Tibial nerve (tissue), 4 donors: ENCODE data around the gene ISOC2. TPM values are rescaled to one million over a fixed set of nuclear protein-coding genes. Genes with fewer than 3 reads are reported as not detected.
A peak's percentile ranks its signal among the peaks of the same experiment; 100 is the strongest.

Experiments used
- DNase-seq, 2 donors: peaks; one replicate each; pipeline ENCODE4 v3.0.0-alpha.2; 2019; ENCODE audit warnings: low spot score in 2 of 2
- H3K27ac ChIP-seq, 4 donors: fragments of 200-600 bp; sonication (generic) in 3 of 4; one replicate each; pipeline ENCODE4 v1.5.1; 2017 to 2019; ENCODE audit warnings: mild to moderate bottlenecking in 1 of 4
- H3K27me3 ChIP-seq, 2 donors: fragments of 200-600 bp; sonication (generic) in 1 of 2; one replicate each; pipeline versions ENCODE4 v1.5.1 to v1.6.0; 2017 to 2019
- H3K36me3 ChIP-seq, 3 donors: fragments of 200-600 bp; sonication (generic); one replicate each; pipeline ENCODE4 v1.5.1; 2018 to 2019
- H3K4me1 ChIP-seq, 4 donors: fragments of 200-600 bp; sonication (generic) in 3 of 4; one replicate each; pipeline ENCODE4 v1.5.1; 2017 to 2019
- H3K4me3 ChIP-seq, 4 donors: fragments of 200-600 bp; sonication (generic) in 3 of 4; one replicate each; pipeline ENCODE4 v1.5.1; 2017 to 2019; ENCODE audit warnings: mild to moderate bottlenecking in 1 of 4, moderate library complexity in 1 of 4
- H3K9me3 ChIP-seq, 4 donors: fragments of 200-600 bp; sonication (generic) in 3 of 4; one replicate each; pipeline ENCODE4 v1.5.1; 2017 to 2019
- EP300 ChIP-seq, 2 donors: sonication (generic); formaldehyde crosslinking; IDR thresholded peaks; one replicate each; pipeline ENCODE4 v1.6.1; 2017; ENCODE audit warnings: antibody characterized with exemption in 2 of 2, mild to moderate bottlenecking in 1 of 2
- POLR2A ChIP-seq, 2 donors: fragments of 450-650 bp; IDR thresholded peaks; one replicate each; pipeline ENCODE4 v1.6.1; 2017; ENCODE audit warnings: antibody characterized with exemption in 2 of 2, mild to moderate bottlenecking in 2 of 2, moderate library complexity in 2 of 2
- WGBS, 2 donors: methylation state at CpG; one replicate each; pipeline ENCODE4 v1.1.5; 2018; 5-methylcytosine and 5-hydroxymethylcytosine counted together
- total RNA-seq, 4 donors: library from RNA; depleted of rRNA; stranded (reverse); fragments of >200 nt; gene quantifications; one replicate each; pipeline ENCODE4 v1.1.0, GENCODE V29; 2016
- TF ChIP-seq, protein P1 (sequence below), 5 experiments: fragments of 200-600 bp in 3 of 5; fragments of 450-650 bp in 2 of 5; sonication (generic) in 3 of 5; IDR thresholded peaks; one replicate each; pipeline ENCODE4 v1.5.1; 2016 to 2019; ENCODE audit warnings: antibody characterized with exemption in 5 of 5, mild to moderate bottlenecking in 3 of 5, moderate library complexity in 2 of 5

ISOC2 gene
- total RNA-seq, 4 donors from 2014 or later, result 38.0 to 80.4 (median 65.9) TPM

GRCh38 chr19:55459950-55460657 is 1.3 kb downstream of the ISOC2 start:
- WGBS, 2 donors, result 17 to 18% methylated on average over 16 of the region's 16 CpGs
- no peaks in the 10 kb centered on the region for H3K9me3 ChIP-seq
- H3K4me1 ChIP-seq, result peaks cover 0 to 31% (median 6%) of the 10 kb centered on the region in 4 donors
- TF ChIP-seq EP300 (IDR thresholded peaks at IDR 0.05) (no peak), POLR2A (IDR thresholded peaks at IDR 0.05) (no peak)
- TF ChIP-seq, protein P1, sequence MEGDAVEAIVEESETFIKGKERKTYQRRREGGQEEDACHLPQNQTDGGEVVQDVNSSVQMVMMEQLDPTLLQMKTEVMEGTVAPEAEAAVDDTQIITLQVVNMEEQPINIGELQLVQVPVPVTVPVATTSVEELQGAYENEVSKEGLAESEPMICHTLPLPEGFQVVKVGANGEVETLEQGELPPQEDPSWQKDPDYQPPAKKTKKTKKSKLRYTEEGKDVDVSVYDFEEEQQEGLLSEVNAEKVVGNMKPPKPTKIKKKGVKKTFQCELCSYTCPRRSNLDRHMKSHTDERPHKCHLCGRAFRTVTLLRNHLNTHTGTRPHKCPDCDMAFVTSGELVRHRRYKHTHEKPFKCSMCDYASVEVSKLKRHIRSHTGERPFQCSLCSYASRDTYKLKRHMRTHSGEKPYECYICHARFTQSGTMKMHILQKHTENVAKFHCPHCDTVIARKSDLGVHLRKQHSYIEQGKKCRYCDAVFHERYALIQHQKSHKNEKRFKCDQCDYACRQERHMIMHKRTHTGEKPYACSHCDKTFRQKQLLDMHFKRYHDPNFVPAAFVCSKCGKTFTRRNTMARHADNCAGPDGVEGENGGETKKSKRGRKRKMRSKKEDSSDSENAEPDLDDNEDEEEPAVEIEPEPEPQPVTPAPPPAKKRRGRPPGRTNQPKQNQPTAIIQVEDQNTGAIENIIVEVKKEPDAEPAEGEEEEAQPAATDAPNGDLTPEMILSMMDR (IDR thresholded peaks at IDR 0.05), result no peak
- H3K36me3 ChIP-seq, result peaks cover 0 to 17% (median 0%) of the 10 kb centered on the region in 3 donors
- peak overlapping the region; percentile 87 to 94 (median 91) for H3K27ac ChIP-seq
- H3K4me3 ChIP-seq, result peak overlapping the region in 3 of 4 donors; percentile 61 to 94 (median 66)
- no peaks in the 10 kb centered on the region for H3K27me3 ChIP-seq
- DNase-seq, result no peak

GRCh38 chr19:55459551-55459949 is 1.9 kb downstream of the ISOC2 start:
- Histone ChIP-seq H3K27ac (peak overlapping the region in 3 of 4 donors; percentile 91 to 94 (median 91)), H3K4me1 (peaks cover 0 to 31% (median 6%) of the 10 kb centered on the region in 4 donors), H3K4me3 (no peak overlapping the region), H3K9me3 (no peaks in the 10 kb centered on the region), H3K27me3 (no peaks in the 10 kb centered on the region), H3K36me3 (peaks cover 0 to 23% (median 0%) of the 10 kb centered on the region in 3 donors)
- 63 to 65% methylated on average over 7 to 8 of the region's 8 CpGs for WGBS, 2 donors
- no peak for DNase-seq
- TF ChIP-seq, protein P1 (IDR thresholded peaks at IDR 0.05), result no peak
- TF ChIP-seq EP300 (IDR thresholded peaks at IDR 0.05), result no peak
- TF ChIP-seq POLR2A (IDR thresholded peaks at IDR 0.05), result no peak

DNA sequence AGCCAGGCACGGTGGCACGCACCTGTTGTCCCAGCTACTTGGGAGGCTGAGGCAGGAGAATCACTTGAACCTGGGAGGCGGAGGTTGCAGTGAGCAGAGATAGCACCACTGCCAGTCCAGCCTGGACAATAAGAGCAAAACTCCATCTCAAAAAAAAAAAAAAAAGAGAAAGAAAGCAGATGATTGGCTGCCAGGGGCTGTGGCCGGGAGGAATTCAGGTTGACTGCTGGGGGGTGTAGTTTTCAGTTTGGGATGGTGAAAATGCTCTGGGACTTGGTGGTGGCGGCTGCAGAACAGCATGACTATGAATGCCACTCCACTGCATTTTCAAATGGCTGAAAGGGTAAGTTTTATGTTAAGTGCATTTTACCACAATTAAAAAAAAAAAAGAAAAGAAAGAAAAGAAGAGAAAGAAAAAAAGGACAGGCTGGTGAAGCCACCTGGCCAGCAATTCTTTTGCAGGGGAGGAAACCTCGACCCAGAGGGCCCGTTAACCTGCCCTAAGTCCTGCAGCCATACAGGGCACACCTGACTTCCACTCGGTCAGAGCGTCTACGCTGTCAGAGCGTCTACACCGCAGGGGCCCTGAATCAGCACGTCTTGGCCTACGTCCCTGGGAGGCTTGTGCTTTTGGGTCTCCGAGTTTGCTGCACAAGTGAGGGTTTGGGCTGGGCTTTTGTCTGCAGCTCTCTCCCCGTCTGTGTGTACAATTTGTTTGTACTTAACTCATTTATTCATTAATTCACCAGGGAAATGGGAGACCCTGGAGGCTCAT is 3.6 kb downstream of the ISOC2 start:
- TF ChIP-seq, protein P1 (IDR thresholded peaks at IDR 0.05), result no peak
- TF ChIP-seq EP300 (IDR thresholded peaks at IDR 0.05) (no peak), POLR2A (IDR thresholded peaks at IDR 0.05) (no peak)
- no peaks in the 10 kb centered on the region for H3K9me3 ChIP-seq
- WGBS, 2 donors, result 81 to 82% methylated on average over 16 of the region's 16 CpGs
- DNase-seq, result no peak
- peaks cover 0 to 31% (median 0%) of the 10 kb centered on the region in 3 donors for H3K36me3 ChIP-seq
- H3K27ac ChIP-seq, result no peak overlapping the region
- no peak overlapping the region for H3K4me3 ChIP-seq
- H3K27me3 ChIP-seq, result no peaks in the 10 kb centered on the region
- peaks cover 0 to 36% (median 6%) of the 10 kb centered on the region in 4 donors for H3K4me1 ChIP-seq

- no peaks in the 10 kb centered on the region for H3K9me3 ChIP-seq
- no peak for DNase-seq
- 82% methylated on average over 14 of the region's 14 CpGs for WGBS, 2 donors
Observed at GRCh38 chr19:55456347-55456746, 5.1 kb downstream of the ISOC2 start.

More at GRCh38 chr19:55456347-55456746, 5.1 kb downstream of the ISOC2 start:
- peaks cover 0 to 31% (median 0%) of the 10 kb centered on the region in 3 donors for H3K36me3 ChIP-seq
- H3K27ac ChIP-seq, result peak overlapping the region in 1 of 4 donors; percentile 22
- H3K4me3 ChIP-seq, result no peak overlapping the region
- peaks cover 0 to 41% (median 16%) of the 10 kb centered on the region in 4 donors for H3K4me1 ChIP-seq
- H3K27me3 ChIP-seq, result peaks cover 0 to 14% of the 10 kb centered on the region in 2 donors
- TF ChIP-seq POLR2A (IDR thresholded peaks at IDR 0.05) (no peak), EP300 (IDR thresholded peaks at IDR 0.05) (no peak)
- TF ChIP-seq, protein P1 (IDR thresholded peaks at IDR 0.05), result no peak
